HG02588 (cell line): ENCODE results near the gene ADSS1.

Source experiments
- ATAC-seq: cut with Tn5 transposase; IDR thresholded peaks from one replicate; pipeline ENCODE4 v1.9.1; 2021; ENCODE audit warnings: mild to moderate bottlenecking, moderate library complexity; ENCODE audit not compliant: unreplicated experiment

The ADSS1 gene

DNA sequence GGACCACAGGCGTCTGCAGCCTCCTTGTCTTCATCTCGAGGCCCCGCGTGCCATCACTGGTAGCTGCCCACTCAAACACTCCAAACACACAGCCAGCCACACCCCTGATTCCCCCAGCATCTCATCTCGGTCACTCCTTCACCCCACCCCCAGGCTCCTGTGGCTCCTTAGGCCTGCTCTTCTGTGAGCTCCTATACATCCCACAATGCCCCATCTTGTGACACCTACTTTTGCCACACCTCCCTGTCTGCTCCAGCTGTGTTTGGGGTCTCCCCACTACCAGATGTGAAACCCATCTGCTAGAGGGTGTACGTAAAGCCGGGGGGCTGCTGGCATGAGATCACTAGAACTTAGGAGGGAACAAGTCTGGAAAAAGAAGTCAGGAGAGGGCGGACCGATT, 67.4 kb downstream of the ADSS1 start:
- no peak for ATAC-seq

GRCh38 chr14:104792101-104792884, 68.3 kb downstream of the ADSS1 start:
- no peak for ATAC-seq

GRCh38 chr14:104792945-104793702, 69.1 kb downstream of the ADSS1 start:
- no peak for ATAC-seq

GRCh38 chr14:104793703-104793959, 69.6 kb downstream of the ADSS1 start:
- ATAC-seq, result no peak

DNA sequence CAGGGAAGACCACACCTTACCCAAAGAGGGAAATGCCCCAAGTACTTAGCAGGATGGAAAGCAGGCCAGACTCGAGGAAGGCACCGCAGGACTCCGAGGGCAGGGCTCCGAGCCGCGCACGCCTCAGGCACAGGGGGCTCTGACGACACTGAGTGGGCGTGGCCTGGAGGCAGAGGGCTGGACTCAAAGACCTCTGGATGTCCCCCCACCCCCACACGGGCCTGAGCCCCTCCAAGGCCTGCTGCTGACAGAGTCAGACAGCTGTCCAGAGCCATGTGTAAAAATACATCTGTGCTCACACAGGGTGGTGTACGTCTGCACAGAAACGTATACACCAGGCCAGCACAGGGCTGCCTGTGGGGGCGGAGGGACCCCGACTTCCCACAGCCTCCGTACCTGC, 70.1 kb downstream of the ADSS1 start:
- no peak for ATAC-seq

DNA sequence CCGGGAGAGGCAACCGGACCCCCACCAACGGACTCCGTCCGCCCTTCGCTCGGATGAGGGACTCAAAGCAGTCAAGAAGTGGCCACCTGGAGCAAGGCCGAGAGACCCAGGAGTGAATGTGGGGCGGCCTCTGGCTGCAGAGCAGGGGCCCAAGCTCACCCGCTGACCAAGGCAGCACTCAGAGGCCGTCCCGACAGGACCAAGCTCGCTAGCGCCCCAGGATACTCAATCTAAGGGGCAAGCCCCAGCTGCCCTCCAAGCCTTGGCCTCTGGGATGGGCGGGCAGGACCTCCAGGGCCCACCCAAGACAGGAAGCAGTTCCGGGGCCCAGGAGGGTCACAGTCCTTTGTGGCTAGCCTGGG, 70.6 kb downstream of the ADSS1 start:
- ATAC-seq, result no peak

DNA sequence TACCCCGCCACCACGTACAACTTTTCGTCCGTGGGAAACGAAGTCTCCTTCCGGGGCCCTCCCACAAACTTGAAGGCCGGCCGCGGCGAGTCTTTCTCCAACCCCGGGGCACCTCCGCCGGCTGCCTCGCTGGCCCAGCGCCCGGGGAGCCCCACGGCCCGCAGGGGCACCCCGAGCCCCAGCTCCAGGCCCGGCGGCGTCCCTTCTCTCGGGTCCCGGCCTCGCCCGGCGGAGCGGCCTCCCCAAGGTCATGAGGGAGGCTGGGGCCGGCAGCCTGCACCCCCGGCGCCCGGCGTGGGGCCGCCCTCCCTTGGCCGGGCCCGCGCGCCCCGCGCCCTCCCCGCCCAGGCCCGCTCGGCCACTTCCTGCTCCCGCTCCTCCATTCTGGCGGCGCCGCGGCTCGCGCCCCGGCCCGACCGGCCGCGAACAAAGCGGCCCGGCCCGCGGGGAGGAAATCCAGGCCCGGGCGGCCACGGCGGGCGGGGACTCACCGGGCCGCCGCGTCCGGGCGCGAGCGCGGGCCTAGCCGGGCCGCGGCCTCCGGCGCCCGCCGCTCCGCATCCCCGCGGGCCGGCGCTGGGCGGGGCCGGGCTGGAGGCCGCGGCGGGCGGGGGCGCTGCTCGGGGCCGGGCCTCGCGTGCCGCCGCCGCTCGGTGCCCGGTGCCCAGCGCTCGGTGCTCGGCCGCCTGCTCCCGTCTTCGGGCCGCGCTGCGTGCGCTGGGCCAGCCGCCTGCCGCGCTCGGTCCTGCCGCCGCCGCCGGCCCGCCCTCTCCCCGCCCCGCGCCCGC, 71.2 kb downstream of the ADSS1 start, which contains the start of gene AKT1:
Gene AKT1, minus strand, starts transcription at position 756 of the 788 bp plus-strand sequence. CDS start 3,105 bp downstream, outside the sequence.
- no peak for ATAC-seq

DNA sequence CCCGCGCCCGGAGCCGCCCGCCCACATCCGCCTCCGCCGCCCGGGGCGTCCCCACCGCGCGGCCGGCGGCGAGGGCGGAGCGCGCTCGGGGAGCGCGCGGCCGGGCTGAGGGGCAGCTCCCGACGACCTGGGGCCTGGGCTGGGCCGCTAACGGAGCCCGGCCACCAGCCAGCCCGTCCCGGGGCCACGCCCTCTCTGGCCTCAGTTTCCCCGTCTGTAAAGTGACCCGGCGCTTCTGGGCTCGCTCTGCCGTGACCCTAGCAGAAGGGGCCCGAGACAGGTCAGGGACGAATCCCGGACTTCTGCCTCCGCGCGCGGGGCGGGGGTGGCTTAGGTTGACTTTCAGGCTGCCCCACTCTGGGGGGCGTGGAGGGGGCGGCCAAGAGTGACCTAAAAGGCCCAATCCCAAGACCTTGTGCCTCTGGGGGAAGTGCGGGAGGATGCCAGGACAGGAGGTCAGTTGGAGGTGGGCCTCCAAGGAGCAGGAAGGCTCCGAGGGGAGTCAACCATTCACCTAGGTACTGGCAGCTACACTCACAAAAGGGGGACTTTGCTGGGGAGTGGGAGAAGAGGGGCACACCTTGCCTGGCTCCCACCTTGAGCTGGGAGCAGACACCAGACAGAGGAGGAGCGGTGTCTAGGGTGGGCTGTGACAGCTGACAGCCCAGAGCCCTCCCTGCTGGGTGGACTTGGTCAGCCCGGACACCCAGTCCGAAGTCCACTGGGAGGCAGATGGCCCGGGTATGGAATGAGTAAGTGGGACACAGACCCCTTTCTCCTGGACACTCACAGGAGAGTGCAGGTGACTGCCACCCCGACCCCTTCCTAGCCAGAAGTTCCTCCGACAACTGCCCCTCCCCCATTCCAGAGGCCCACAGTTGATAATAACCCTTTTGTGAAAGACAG, 72.0 kb downstream of the ADSS1 start:
- no peak for ATAC-seq

DNA sequence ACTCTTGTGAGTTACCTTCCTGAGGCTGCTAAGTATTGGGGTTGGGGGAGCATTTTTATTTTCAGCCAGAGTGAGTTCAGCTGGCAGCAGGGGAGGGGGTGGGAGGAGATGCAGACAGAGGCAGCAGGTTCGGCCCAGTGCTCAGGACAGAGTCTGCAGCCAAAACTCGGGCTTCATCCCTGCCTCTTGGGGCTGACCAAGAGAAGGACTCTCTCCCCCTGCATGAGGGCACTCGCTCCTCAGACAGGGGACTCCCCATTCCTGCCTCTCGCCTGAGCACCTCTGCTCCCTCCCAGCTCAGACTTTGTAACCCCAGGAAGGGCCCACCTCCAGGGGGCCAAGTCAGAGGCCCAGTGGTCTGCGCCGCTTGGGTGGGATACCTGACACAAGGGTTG, 72.7 kb downstream of the ADSS1 start:
- no peak for ATAC-seq
